ENCODE measurements around the gene REP15.

- no peak for TF ChIP-seq CTCF (IDR thresholded peaks at IDR 0.05)
- TF ChIP-seq EP300 (IDR thresholded peaks at IDR 0.05) = no peak
These were observed 33.9 kb downstream of the REP15 start for GRCh38 chr12:27730097-27730588.

Measured in gastroesophageal sphincter (tissue), 3 donors.